Measurements from ENCODE around the gene LILRB4. TPM values are rescaled to one million over a fixed set of nuclear protein-coding genes. Genes with fewer than 3 reads are reported as not detected.
"Not testable (repeated sequence)": the region's sequence is repeated elsewhere in the genome, so short reads cannot be mapped to it uniquely, and the experiment has no call there.

The LILRB4 gene
- total and polyA plus RNA-seq, 2 donors, result 1.1 to 3.1 TPM

GRCh38 chr19:54691582-54692297, 29.0 kb downstream of the LILRB4 start:
- no peak overlapping the region for H3K27ac ChIP-seq (ENCODE audit: low read depth)
- H3K4me3 ChIP-seq (ENCODE audit: low read depth, low read length), result no peak overlapping the region
- 71% methylated on average over 9 of the region's 9 CpGs for WGBS
- no peak for DNase-seq (ENCODE audit: extremely low spot score)
- H3K36me3 ChIP-seq (ENCODE audit: insufficient read depth), result no peaks in the 10 kb centered on the region
- H3K4me1 ChIP-seq (ENCODE audit: insufficient read depth), result no peaks in the 10 kb centered on the region

GRCh38 chr19:54692298-54692615, 29.5 kb downstream of the LILRB4 start:
- WGBS, result 67% methylated on average over 4 of the region's 4 CpGs
- Histone ChIP-seq H3K4me3 (ENCODE audit: low read depth, low read length) (no peak overlapping the region), H3K4me1 (ENCODE audit: insufficient read depth) (no peaks in the 10 kb centered on the region), H3K27ac (ENCODE audit: low read depth) (no peak overlapping the region), H3K36me3 (ENCODE audit: insufficient read depth) (no peaks in the 10 kb centered on the region)
- DNase-seq (ENCODE audit: extremely low spot score), result no peak

GRCh38 chr19:54694648-54695047, 31.9 kb downstream of the LILRB4 start:
- Histone ChIP-seq H3K27ac (ENCODE audit: low read depth) (no peak overlapping the region), H3K36me3 (ENCODE audit: insufficient read depth) (no peaks in the 10 kb centered on the region), H3K4me1 (ENCODE audit: insufficient read depth) (no peaks in the 10 kb centered on the region), H3K4me3 (ENCODE audit: low read depth, low read length) (no peak overlapping the region)
- no peak for DNase-seq (ENCODE audit: extremely low spot score)
- WGBS, result 70% methylated on average over 5 of the region's 5 CpGs

GRCh38 chr19:54696117-54696548, 33.3 kb downstream of the LILRB4 start:
- H3K4me1 ChIP-seq (ENCODE audit: insufficient read depth), result no peaks in the 10 kb centered on the region
- no peak for DNase-seq (ENCODE audit: extremely low spot score)
- H3K27ac ChIP-seq (ENCODE audit: low read depth), result no peak overlapping the region
- no peaks in the 10 kb centered on the region for H3K36me3 ChIP-seq (ENCODE audit: insufficient read depth)
- no peak overlapping the region for H3K4me3 ChIP-seq (ENCODE audit: low read depth, low read length)
- WGBS, result 76% methylated on average over 8 of the region's 8 CpGs

- H3K4me1 ChIP-seq (ENCODE audit: insufficient read depth), result no peaks in the 10 kb centered on the region
- H3K4me3 ChIP-seq (ENCODE audit: low read depth, low read length), result no peak overlapping the region
- no peak overlapping the region for H3K27ac ChIP-seq (ENCODE audit: low read depth)
- 29% methylated on average over 2 of the region's 2 CpGs for WGBS
- DNase-seq (ENCODE audit: extremely low spot score), result no peak
- H3K36me3 ChIP-seq (ENCODE audit: insufficient read depth), result no peaks in the 10 kb centered on the region
Measured at GRCh38 chr19:54696766-54697165, 34.0 kb downstream of the LILRB4 start.

- DNase-seq (ENCODE audit: extremely low spot score); H3K4me1 ChIP-seq (ENCODE audit: insufficient read depth); H3K4me3 ChIP-seq (ENCODE audit: low read depth, low read length); H3K27ac ChIP-seq (ENCODE audit: low read depth); H3K36me3 ChIP-seq (ENCODE audit: insufficient read depth): not testable (repeated sequence)
- WGBS, result 80% methylated on average over 13 of the region's 13 CpGs
Measured at GRCh38 chr19:54697716-54698115, 34.9 kb downstream of the LILRB4 start.

- WGBS, result 77% methylated on average over 8 of the region's 8 CpGs
- no peak for DNase-seq (ENCODE audit: extremely low spot score)
- H3K4me3 ChIP-seq (ENCODE audit: low read depth, low read length), result no peak overlapping the region
Measured at GRCh38 chr19:54704928-54705327, 42.1 kb downstream of the LILRB4 start.

GRCh38 chr19:54707962-54708361, 45.2 kb downstream of the LILRB4 start:
- no peak for DNase-seq (ENCODE audit: extremely low spot score)
- WGBS, result 61% methylated on average over 4 of the region's 4 CpGs
- no peaks in the 10 kb centered on the region for H3K4me1 ChIP-seq (ENCODE audit: insufficient read depth)
- H3K4me3 ChIP-seq (ENCODE audit: low read depth, low read length), result no peak overlapping the region
- H3K27ac ChIP-seq (ENCODE audit: low read depth), result no peak overlapping the region
- H3K36me3 ChIP-seq (ENCODE audit: insufficient read depth), result no peaks in the 10 kb centered on the region

More at GRCh38 chr19:54704928-54705327, 42.1 kb downstream of the LILRB4 start:
- Histone ChIP-seq H3K36me3 (ENCODE audit: insufficient read depth) (no peaks in the 10 kb centered on the region), H3K27ac (ENCODE audit: low read depth) (no peak overlapping the region), H3K4me1 (ENCODE audit: insufficient read depth) (no peaks in the 10 kb centered on the region)

- WGBS, result 90% methylated on average over 7 of the region's 7 CpGs
- DNase-seq (ENCODE audit: extremely low spot score), result no peak
- Histone ChIP-seq H3K27ac (ENCODE audit: low read depth) (no peak overlapping the region), H3K36me3 (ENCODE audit: insufficient read depth) (no peaks in the 10 kb centered on the region), H3K4me3 (ENCODE audit: low read depth, low read length) (no peak overlapping the region), H3K4me1 (ENCODE audit: insufficient read depth) (no peaks in the 10 kb centered on the region)
Measured at GRCh38 chr19:54708781-54709180, 46.0 kb downstream of the LILRB4 start.

- Histone ChIP-seq H3K36me3 (ENCODE audit: insufficient read depth) (no peaks in the 10 kb centered on the region), H3K4me3 (ENCODE audit: low read depth, low read length) (no peak overlapping the region), H3K4me1 (ENCODE audit: insufficient read depth) (no peaks in the 10 kb centered on the region), H3K27ac (ENCODE audit: low read depth) (no peak overlapping the region)
- 74% methylated on average over 18 of the region's 18 CpGs for WGBS
- no peak for DNase-seq (ENCODE audit: extremely low spot score)
Measured at GRCh38 chr19:54709212-54709948, 46.6 kb downstream of the LILRB4 start.

- not testable (repeated sequence) for H3K27ac ChIP-seq (ENCODE audit: low read depth); H3K4me3 ChIP-seq (ENCODE audit: low read depth, low read length); DNase-seq (ENCODE audit: extremely low spot score); H3K36me3 ChIP-seq (ENCODE audit: insufficient read depth); H3K4me1 ChIP-seq (ENCODE audit: insufficient read depth)
- 66% methylated on average over 11 of the region's 13 CpGs for WGBS
Measured at GRCh38 chr19:54709956-54710355, 47.2 kb downstream of the LILRB4 start.

Small RNAs within 50 kb of the gene (small RNA-seq; reads per million reads assigned to genes)
- gene AC245036.3 (not detected), gene AC245128.2 (not detected), gene MIR8061 (not detected)

Other genes with a start within 250 kb of the LILRB4 start
- 3.6 TPM for gene TTYH1, start 247.5 kb upstream of the LILRB4 start, total RNA-seq
- gene TTYH1, start 247.5 kb upstream of the LILRB4 start, polyA plus RNA-seq, result 3.7 TPM
- gene LENG8, start 213.8 kb upstream of the LILRB4 start, total RNA-seq, result 49.7 TPM
- 121 TPM for gene LENG8, start 213.8 kb upstream of the LILRB4 start, polyA plus RNA-seq
- gene LENG9, start 199.2 kb upstream of the LILRB4 start, total RNA-seq, result 3.3 TPM
- gene LENG9, start 199.2 kb upstream of the LILRB4 start, polyA plus RNA-seq, result 6.2 TPM
- gene CDC42EP5, start 189.7 kb upstream of the LILRB4 start, total RNA-seq, result 31.4 TPM
- gene CDC42EP5, start 189.7 kb upstream of the LILRB4 start, polyA plus RNA-seq, result 42.4 TPM
- not detected for gene LAIR2, start 160.2 kb upstream of the LILRB4 start, total RNA-seq
- not detected for gene LAIR2, start 160.2 kb upstream of the LILRB4 start, polyA plus RNA-seq
- 0.95 TPM for gene LILRA2, start 89.2 kb upstream of the LILRB4 start, total RNA-seq
- 1.9 TPM for gene LILRA2, start 89.2 kb upstream of the LILRB4 start, polyA plus RNA-seq
- 0.26 TPM for gene LILRA1, start 69.4 kb upstream of the LILRB4 start, total RNA-seq
- gene LILRA1, start 69.4 kb upstream of the LILRB4 start, polyA plus RNA-seq, result 0.63 TPM
- 1.3 TPM for gene LILRB1, start 32.5 kb upstream of the LILRB4 start, total RNA-seq
- 1.7 TPM for gene LILRB1, start 32.5 kb upstream of the LILRB4 start, polyA plus RNA-seq
- not detected for gene KIR3DL3, start 61.5 kb downstream of the LILRB4 start, total RNA-seq
- not detected for gene KIR3DL3, start 61.5 kb downstream of the LILRB4 start, polyA plus RNA-seq
- not detected for gene KIR2DL3, start 75.5 kb downstream of the LILRB4 start, total RNA-seq
- gene KIR2DL3, start 75.5 kb downstream of the LILRB4 start, polyA plus RNA-seq, result not detected
- not detected for gene KIR2DL1, start 106.8 kb downstream of the LILRB4 start, total RNA-seq
- 0.06 TPM for gene KIR2DL1, start 106.8 kb downstream of the LILRB4 start, polyA plus RNA-seq
- gene KIR2DL4, start 140.6 kb downstream of the LILRB4 start, total RNA-seq, result not detected
- 0.19 TPM for gene KIR2DL4, start 140.6 kb downstream of the LILRB4 start, polyA plus RNA-seq
- not detected for gene KIR3DL1, start 153.5 kb downstream of the LILRB4 start, total RNA-seq
- gene KIR3DL1, start 153.5 kb downstream of the LILRB4 start, polyA plus RNA-seq, result not detected
- gene KIR2DS4, start 169.7 kb downstream of the LILRB4 start, total RNA-seq, result not detected
- not detected for gene KIR2DS4, start 169.7 kb downstream of the LILRB4 start, polyA plus RNA-seq
- not detected for gene KIR3DL2, start 187.5 kb downstream of the LILRB4 start, total RNA-seq
- gene KIR3DL2, start 187.5 kb downstream of the LILRB4 start, polyA plus RNA-seq, result 0.18 TPM
- gene FCAR, start 211.2 kb downstream of the LILRB4 start, total RNA-seq, result not detected
- gene FCAR, start 211.2 kb downstream of the LILRB4 start, polyA plus RNA-seq, result 0.67 TPM
- 0.32 TPM for gene NCR1, start 243.2 kb downstream of the LILRB4 start, total RNA-seq
- 0.13 TPM for gene NCR1, start 243.2 kb downstream of the LILRB4 start, polyA plus RNA-seq